Uterus (tissue), 4 donors: ENCODE measurements around the gene CEP112. TPM values are rescaled to one million over a fixed set of nuclear protein-coding genes. Genes with fewer than 3 reads are reported as not detected.
"Not testable (repeated sequence)": the region's sequence is repeated elsewhere in the genome, so short reads cannot be mapped to it uniquely, and the experiment has no call there.

Source experiments
- DNase-seq, 2 donors: peaks; one replicate each; pipeline ENCODE4 v3.0.0-alpha.2; 2019 to 2020
- H3K27ac ChIP-seq, 2 donors: fragments of 200-600 bp; sonication (generic); 1 replicate in 1 of 2; 2 replicates in 1 of 2; pipeline ENCODE4 v1.5.1; 2016 to 2018
- H3K27me3 ChIP-seq, 2 donors: fragments of 200-600 bp; sonication (generic); one replicate each; pipeline ENCODE4 v1.5.1; 2018 to 2019; ENCODE audit warnings: control low read depth in 1 of 2
- H3K36me3 ChIP-seq, 2 donors: fragments of 200-600 bp; sonication (generic); one replicate each; pipeline ENCODE4 v1.5.1; 2019; ENCODE audit warnings: control low read depth in 1 of 2
- H3K4me1 ChIP-seq, 2 donors: fragments of 200-600 bp; sonication (generic); one replicate each; pipeline ENCODE4 v1.5.1; 2018 to 2019; ENCODE audit warnings: control low read depth in 1 of 2
- H3K4me3 ChIP-seq, 2 donors: fragments of 200-600 bp; sonication (generic); 1 replicate in 1 of 2; 2 replicates in 1 of 2; pipeline ENCODE4 v1.5.1; 2018 to 2019; ENCODE audit warnings: mild to moderate bottlenecking in 1 of 2
- H3K9me3 ChIP-seq, 2 donors: fragments of 200-600 bp; sonication (generic); one replicate each; pipeline ENCODE4 v1.5.1; 2019; ENCODE audit warnings: control low read depth in 1 of 2
- POLR2A ChIP-seq, 2 donors: fragments of 450-650 bp; IDR thresholded peaks; one replicate each; pipeline ENCODE4 v1.6.1; 2016; ENCODE audit warnings: antibody characterized with exemption in 2 of 2, mild to moderate bottlenecking in 1 of 2, moderate library complexity in 1 of 2
- intact Hi-C: fragments of 100-400 bp; cut with DNase I; formaldehyde crosslinking; loops from one replicate; pipeline ENCODE4 v1.15.1; 2023; ENCODE audit warnings: low total_unique reads
- total RNA-seq, 4 donors: library from RNA; depleted of rRNA in 3 of 4; stranded (reverse); fragments of >200 nt in 3 of 4; gene quantifications; one replicate each; pipeline versions ENCODE4 v1.1.0 to v1.2.4, GENCODE V29; 2014 to 2023
- TF ChIP-seq, protein P1 (sequence below), 4 experiments: fragments of 200-600 bp in 2 of 4; fragments of 450-650 bp in 2 of 4; sonication (generic) in 2 of 4; IDR thresholded peaks; one replicate each; pipeline ENCODE4 v1.5.1; 2016 to 2019; ENCODE audit warnings: antibody characterized with exemption in 4 of 4, mild to moderate bottlenecking in 2 of 4, moderate library complexity in 1 of 4
- donor health status: DM: yes; HTN: yes; CAD: no.

The CEP112 gene
- total RNA-seq, 4 donors from 2014 or later: 36.6 to 96.5 (median 52.4) TPM

GRCh38 chr17:66171692-66172091, 20.2 kb downstream of the CEP112 start:
- Histone ChIP-seq H3K36me3 (no peaks in the 10 kb centered on the region), H3K27me3 (no peaks in the 10 kb centered on the region), H3K4me3 (no peak overlapping the region), H3K9me3 (no peaks in the 10 kb centered on the region), H3K27ac (no peak overlapping the region), H3K4me1 (no peaks in the 10 kb centered on the region)
- intact Hi-C loops: no loop called here
- TF ChIP-seq, protein P1, sequence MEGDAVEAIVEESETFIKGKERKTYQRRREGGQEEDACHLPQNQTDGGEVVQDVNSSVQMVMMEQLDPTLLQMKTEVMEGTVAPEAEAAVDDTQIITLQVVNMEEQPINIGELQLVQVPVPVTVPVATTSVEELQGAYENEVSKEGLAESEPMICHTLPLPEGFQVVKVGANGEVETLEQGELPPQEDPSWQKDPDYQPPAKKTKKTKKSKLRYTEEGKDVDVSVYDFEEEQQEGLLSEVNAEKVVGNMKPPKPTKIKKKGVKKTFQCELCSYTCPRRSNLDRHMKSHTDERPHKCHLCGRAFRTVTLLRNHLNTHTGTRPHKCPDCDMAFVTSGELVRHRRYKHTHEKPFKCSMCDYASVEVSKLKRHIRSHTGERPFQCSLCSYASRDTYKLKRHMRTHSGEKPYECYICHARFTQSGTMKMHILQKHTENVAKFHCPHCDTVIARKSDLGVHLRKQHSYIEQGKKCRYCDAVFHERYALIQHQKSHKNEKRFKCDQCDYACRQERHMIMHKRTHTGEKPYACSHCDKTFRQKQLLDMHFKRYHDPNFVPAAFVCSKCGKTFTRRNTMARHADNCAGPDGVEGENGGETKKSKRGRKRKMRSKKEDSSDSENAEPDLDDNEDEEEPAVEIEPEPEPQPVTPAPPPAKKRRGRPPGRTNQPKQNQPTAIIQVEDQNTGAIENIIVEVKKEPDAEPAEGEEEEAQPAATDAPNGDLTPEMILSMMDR (IDR thresholded peaks at IDR 0.05): no peak
- TF ChIP-seq POLR2A (IDR thresholded peaks at IDR 0.05): no peak
- no peak for DNase-seq

- intact Hi-C loops: no loop called here
- H3K4me1 ChIP-seq: no peaks in the 10 kb centered on the region
- TF ChIP-seq, protein P1 (IDR thresholded peaks at IDR 0.05): no peak
- TF ChIP-seq POLR2A (IDR thresholded peaks at IDR 0.05): no peak
- DNase-seq: no peak
- H3K4me3 ChIP-seq: no peak overlapping the region
- H3K27ac ChIP-seq: no peak overlapping the region
- no peaks in the 10 kb centered on the region for H3K9me3 ChIP-seq
- no peaks in the 10 kb centered on the region for H3K27me3 ChIP-seq
- H3K36me3 ChIP-seq: no peaks in the 10 kb centered on the region
Observed at GRCh38 chr17:66171172-66171571, 20.8 kb downstream of the CEP112 start.

DNA sequence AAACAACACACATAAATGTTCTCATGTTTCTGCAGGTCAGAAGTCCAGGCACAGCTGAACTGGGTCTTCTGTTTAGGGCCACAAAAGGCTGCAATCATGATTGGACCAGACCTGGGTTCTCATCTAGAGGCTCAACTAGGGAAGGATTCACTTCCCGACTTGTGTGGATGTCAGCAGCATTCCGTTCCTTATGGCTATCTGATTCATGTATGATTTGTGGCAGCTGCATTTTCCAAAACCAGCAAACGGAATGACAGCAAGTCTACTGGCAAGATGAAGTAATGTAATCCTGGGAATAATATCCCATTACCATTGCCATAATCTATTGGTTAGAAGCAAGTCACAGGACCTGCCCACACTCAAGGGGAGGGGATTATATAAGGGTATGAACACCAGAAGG, 22.1 kb downstream of the CEP112 start:
- no peaks in the 10 kb centered on the region for H3K4me1 ChIP-seq
- intact Hi-C loops: loop anchor here (5.0 kb wide), 1 partner anchor 878 kb away; no protein-coding TSS in a partner anchor
- no peaks in the 10 kb centered on the region for H3K27me3 ChIP-seq
- TF ChIP-seq, protein P1 (IDR thresholded peaks at IDR 0.05): no peak
- TF ChIP-seq POLR2A (IDR thresholded peaks at IDR 0.05): no peak
- no peak overlapping the region for H3K4me3 ChIP-seq
- no peaks in the 10 kb centered on the region for H3K36me3 ChIP-seq
- DNase-seq: no peak
- no peak overlapping the region for H3K27ac ChIP-seq
- no peaks in the 10 kb centered on the region for H3K9me3 ChIP-seq

DNA sequence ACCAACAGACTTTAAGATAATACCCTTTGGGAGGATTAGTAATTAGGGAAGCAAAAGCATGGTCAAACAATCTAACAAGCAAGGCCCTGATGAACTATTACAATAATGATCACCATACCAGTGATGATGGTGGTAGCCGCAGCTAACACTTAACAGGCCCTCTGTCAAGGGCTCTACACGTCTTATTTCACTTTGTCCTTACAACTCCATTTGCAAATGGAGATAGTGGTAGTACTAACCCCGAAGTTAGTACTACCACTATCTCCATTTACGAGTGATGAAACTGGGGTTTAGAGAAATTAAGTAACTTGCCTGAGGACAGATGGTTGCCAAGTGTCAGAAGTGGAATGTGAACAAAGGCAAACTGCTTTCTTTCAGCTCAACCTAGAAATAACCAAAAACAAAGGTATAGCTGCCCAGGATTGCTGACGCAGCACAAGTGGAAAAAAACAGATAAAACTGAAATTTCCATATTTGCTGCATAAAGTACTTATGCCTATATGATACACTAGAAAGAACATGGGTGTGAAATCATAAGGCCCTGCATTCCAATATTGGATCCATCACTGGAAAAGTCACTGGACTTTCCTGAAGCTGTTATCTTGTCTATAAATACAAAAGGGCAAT, 24.6 kb downstream of the CEP112 start:
- H3K27ac ChIP-seq: no peak overlapping the region
- H3K4me1 ChIP-seq: no peaks in the 10 kb centered on the region
- no peak for TF ChIP-seq POLR2A (IDR thresholded peaks at IDR 0.05)
- TF ChIP-seq, protein P1 (IDR thresholded peaks at IDR 0.05): no peak
- no peak for DNase-seq
- no peak overlapping the region for H3K4me3 ChIP-seq
- intact Hi-C loops: loop anchor here (5.0 kb wide), 1 partner anchor 875 kb away; no protein-coding TSS in a partner anchor
- no peaks in the 10 kb centered on the region for H3K9me3 ChIP-seq
- no peaks in the 10 kb centered on the region for H3K27me3 ChIP-seq
- H3K36me3 ChIP-seq: no peaks in the 10 kb centered on the region

- no peak for DNase-seq
- H3K27me3 ChIP-seq: no peaks in the 10 kb centered on the region
- intact Hi-C loops: loop anchor here (5.0 kb wide), 1 partner anchor 873 kb away; no protein-coding TSS in a partner anchor
- H3K36me3 ChIP-seq: no peaks in the 10 kb centered on the region
- no peaks in the 10 kb centered on the region for H3K9me3 ChIP-seq
- no peak for TF ChIP-seq POLR2A (IDR thresholded peaks at IDR 0.05)
- TF ChIP-seq, protein P1 (IDR thresholded peaks at IDR 0.05): peak; percentile 60 to 78 (median 69)
- no peaks in the 10 kb centered on the region for H3K4me1 ChIP-seq
- no peak overlapping the region for H3K4me3 ChIP-seq
- H3K27ac ChIP-seq: no peak overlapping the region
Observed at GRCh38 chr17:66165537-66166123, 26.3 kb downstream of the CEP112 start.

DNA sequence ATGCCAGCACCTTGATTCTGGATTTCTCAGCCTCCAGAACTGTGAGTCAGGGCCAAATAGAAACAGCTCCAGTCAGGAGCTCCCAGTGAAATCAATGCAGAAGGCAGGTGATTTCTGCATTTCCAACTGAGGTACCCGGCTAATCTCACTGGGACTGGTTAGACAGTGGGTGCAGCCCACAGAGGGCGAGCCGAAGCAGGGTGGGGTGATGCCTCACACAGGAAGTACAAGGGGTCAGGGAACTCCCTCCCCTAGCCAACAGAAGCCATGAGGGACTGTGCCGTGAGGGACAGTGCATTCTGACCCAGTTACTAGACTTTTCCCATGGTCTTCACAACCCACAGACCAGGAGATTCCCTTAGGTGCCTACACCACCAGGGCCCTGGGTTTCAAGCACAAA, 36.9 kb downstream of the CEP112 start:
- H3K9me3 ChIP-seq, H3K4me1 ChIP-seq, intact Hi-C loops, H3K27ac ChIP-seq, DNase-seq, H3K27me3 ChIP-seq, H3K4me3 ChIP-seq, H3K36me3 ChIP-seq: not testable (repeated sequence)
